ENCODE data around the gene ABTB1. TPM values are rescaled to one million over a fixed set of nuclear protein-coding genes. Genes with fewer than 3 reads are reported as not detected.

The ABTB1 gene
- total and polyA plus RNA-seq, 2 donors (not counting 1 experiment from before 2014, with no cell fraction given) = 11.8 to 15.5 TPM

- H3K9me3 ChIP-seq (ENCODE audit: control insufficient read depth, insufficient read depth, low read depth, low read length) = no peaks in the 10 kb centered on the region
- no peaks in the 10 kb centered on the region for H3K27me3 ChIP-seq (ENCODE audit: control insufficient read depth, insufficient read depth, low read length)
- TF ChIP-seq CTCF (conservative IDR thresholded peaks at IDR 0.05 in 1 of 2, IDR thresholded peaks at IDR 0.05 in 1 of 2; ENCODE audit: low read depth in 1 of 2, low read length in 2 of 2) = no peak
- no peak for TF ChIP-seq EZH2 (IDR thresholded peaks at IDR 0.05; ENCODE audit: low read length, missing control alignments)
- H3K27ac ChIP-seq (ENCODE audit: insufficient read depth, low read length) = no peak overlapping the region
- no peak overlapping the region for H3K4me3 ChIP-seq (replicated peaks in 1 of 4; ENCODE audit: control extremely low read depth in 1 of 4, insufficient read depth in 1 of 4, low read depth in 3 of 4, low read length in 4 of 4)
- H3K36me3 ChIP-seq (ENCODE audit: control insufficient read depth, insufficient read depth, low read length) = peaks cover 10% of the 10 kb centered on the region
- DNase-seq (ENCODE audit: low read depth in 2 of 2) = no peak
- no peak overlapping the region for H3K9ac ChIP-seq (ENCODE audit: insufficient read depth, low read length)
- no peaks in the 10 kb centered on the region for H3K4me1 ChIP-seq (ENCODE audit: control insufficient read depth, extremely low read depth, insufficient read depth, low read length)
- H3K79me2 ChIP-seq (ENCODE audit: control insufficient read depth, insufficient read depth, low read length) = no peaks in the 10 kb centered on the region
- no peak overlapping the region for H3K4me2 ChIP-seq (ENCODE audit: extremely low read depth, insufficient read depth, low read length)
- no peaks in the 10 kb centered on the region for H4K20me1 ChIP-seq (ENCODE audit: control insufficient read depth, extremely low read depth, insufficient read depth, low read length)
- no peak overlapping the region for H2AFZ ChIP-seq (ENCODE audit: low read length)
Measured at GRCh38 chr3:127714125-127714571, 41.4 kb downstream of the ABTB1 start.

- DNase-seq (ENCODE audit: low read depth in 2 of 2) = no peak
- Histone ChIP-seq H3K9ac (ENCODE audit: insufficient read depth, low read length) (no peak overlapping the region), H3K9me3 (ENCODE audit: control insufficient read depth, insufficient read depth, low read depth, low read length) (no peaks in the 10 kb centered on the region), H3K4me1 (ENCODE audit: control insufficient read depth, extremely low read depth, insufficient read depth, low read length) (no peaks in the 10 kb centered on the region), H4K20me1 (ENCODE audit: control insufficient read depth, extremely low read depth, insufficient read depth, low read length) (no peaks in the 10 kb centered on the region), H2AFZ (ENCODE audit: low read length) (no peak overlapping the region), H3K27ac (ENCODE audit: insufficient read depth, low read length) (no peak overlapping the region), H3K27me3 (ENCODE audit: control insufficient read depth, insufficient read depth, low read length) (no peaks in the 10 kb centered on the region), H3K79me2 (ENCODE audit: control insufficient read depth, insufficient read depth, low read length) (no peaks in the 10 kb centered on the region), H3K36me3 (ENCODE audit: control insufficient read depth, insufficient read depth, low read length) (peaks cover 10% of the 10 kb centered on the region), H3K4me3 (replicated peaks in 1 of 4; ENCODE audit: control extremely low read depth in 1 of 4, insufficient read depth in 1 of 4, low read depth in 3 of 4, low read length in 4 of 4) (no peak overlapping the region), H3K4me2 (ENCODE audit: extremely low read depth, insufficient read depth, low read length) (no peak overlapping the region)
- TF ChIP-seq EZH2 (IDR thresholded peaks at IDR 0.05; ENCODE audit: low read length, missing control alignments) (no peak), CTCF (conservative IDR thresholded peaks at IDR 0.05 in 1 of 2, IDR thresholded peaks at IDR 0.05 in 1 of 2; ENCODE audit: low read depth in 1 of 2, low read length in 2 of 2) (no peak)
Measured at GRCh38 chr3:127714866-127715265, 42.1 kb downstream of the ABTB1 start.

GRCh38 chr3:127715532-127715931 lies 42.8 kb downstream of the ABTB1 start:
- no peak for DNase-seq (ENCODE audit: low read depth in 2 of 2)
- no peaks in the 10 kb centered on the region for H3K9me3 ChIP-seq (ENCODE audit: control insufficient read depth, insufficient read depth, low read depth, low read length)
- no peaks in the 10 kb centered on the region for H3K27me3 ChIP-seq (ENCODE audit: control insufficient read depth, insufficient read depth, low read length)
- H4K20me1 ChIP-seq (ENCODE audit: control insufficient read depth, extremely low read depth, insufficient read depth, low read length) = no peaks in the 10 kb centered on the region
- no peak for TF ChIP-seq CTCF (conservative IDR thresholded peaks at IDR 0.05 in 1 of 2, IDR thresholded peaks at IDR 0.05 in 1 of 2; ENCODE audit: low read depth in 1 of 2, low read length in 2 of 2)
- TF ChIP-seq EZH2 (IDR thresholded peaks at IDR 0.05; ENCODE audit: low read length, missing control alignments) = no peak
- H3K4me2 ChIP-seq (ENCODE audit: extremely low read depth, insufficient read depth, low read length) = no peak overlapping the region
- H3K4me1 ChIP-seq (ENCODE audit: control insufficient read depth, extremely low read depth, insufficient read depth, low read length) = no peaks in the 10 kb centered on the region
- H3K79me2 ChIP-seq (ENCODE audit: control insufficient read depth, insufficient read depth, low read length) = no peaks in the 10 kb centered on the region
- H3K27ac ChIP-seq (ENCODE audit: insufficient read depth, low read length) = no peak overlapping the region
- no peak overlapping the region for H3K4me3 ChIP-seq (replicated peaks in 1 of 4; ENCODE audit: control extremely low read depth in 1 of 4, insufficient read depth in 1 of 4, low read depth in 3 of 4, low read length in 4 of 4)
- peaks cover 12% of the 10 kb centered on the region for H3K36me3 ChIP-seq (ENCODE audit: control insufficient read depth, insufficient read depth, low read length)
- no peak overlapping the region for H2AFZ ChIP-seq (ENCODE audit: low read length)
- no peak overlapping the region for H3K9ac ChIP-seq (ENCODE audit: insufficient read depth, low read length)

All from fibroblast of lung (primary cell).